Rectal smooth muscle tissue (tissue), 1 donor: ENCODE data around the gene RNF130.
"Not testable (repeated sequence)": the region's sequence is repeated elsewhere in the genome, so short reads cannot be mapped to it uniquely, and the experiment has no call there.

Source experiments
- H3K27ac ChIP-seq: one replicate; pipeline ENCODE4 v1.7.0; 2013; ENCODE audit warnings: low read depth, low read length, inconsistent platforms
- H3K27me3 ChIP-seq: one replicate; pipeline ENCODE4 v1.7.0; 2013; ENCODE audit warnings: low read length; ENCODE audit not compliant: control insufficient read depth, insufficient read depth
- H3K36me3 ChIP-seq: one replicate; pipeline ENCODE4 v1.7.0; 2013; ENCODE audit warnings: low read length; ENCODE audit not compliant: control insufficient read depth, insufficient read depth
- H3K4me1 ChIP-seq: one replicate; pipeline ENCODE4 v1.7.0; 2013; ENCODE audit warnings: low read length; ENCODE audit not compliant: control insufficient read depth, insufficient read depth
- H3K4me3 ChIP-seq: one replicate; pipeline ENCODE4 v1.7.0; 2013; ENCODE audit warnings: low read length
- H3K9ac ChIP-seq: one replicate; pipeline ENCODE4 v1.7.0; 2013; ENCODE audit warnings: low read length

RNF130 gene

DNA sequence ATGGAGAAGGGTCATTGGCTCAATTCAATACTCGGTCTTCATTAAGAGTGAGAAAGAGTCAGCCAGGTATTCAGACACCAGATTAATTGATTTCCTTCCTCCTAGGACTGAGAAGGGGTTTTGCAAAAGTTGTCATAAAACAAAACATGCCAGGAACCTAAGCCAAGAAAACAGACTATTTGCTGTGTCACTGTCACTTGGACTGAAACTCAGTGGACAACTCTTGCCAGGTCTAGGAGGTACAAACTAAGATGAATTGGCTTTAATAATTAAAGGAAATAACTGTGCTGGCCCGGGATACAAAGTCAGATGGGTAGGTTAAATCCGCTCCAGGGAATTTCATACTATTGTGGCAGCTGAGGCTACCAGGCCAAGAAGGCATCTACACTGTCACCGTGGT is 92.8 kb downstream of the RNF130 start:
- Histone ChIP-seq H3K9ac (no peak overlapping the region), H3K36me3 (peaks cover 11% of the 10 kb centered on the region), H3K4me1 (no peaks in the 10 kb centered on the region), H3K4me3 (no peak overlapping the region), H3K27ac (no peak overlapping the region), H3K27me3 (no peaks in the 10 kb centered on the region)

DNA sequence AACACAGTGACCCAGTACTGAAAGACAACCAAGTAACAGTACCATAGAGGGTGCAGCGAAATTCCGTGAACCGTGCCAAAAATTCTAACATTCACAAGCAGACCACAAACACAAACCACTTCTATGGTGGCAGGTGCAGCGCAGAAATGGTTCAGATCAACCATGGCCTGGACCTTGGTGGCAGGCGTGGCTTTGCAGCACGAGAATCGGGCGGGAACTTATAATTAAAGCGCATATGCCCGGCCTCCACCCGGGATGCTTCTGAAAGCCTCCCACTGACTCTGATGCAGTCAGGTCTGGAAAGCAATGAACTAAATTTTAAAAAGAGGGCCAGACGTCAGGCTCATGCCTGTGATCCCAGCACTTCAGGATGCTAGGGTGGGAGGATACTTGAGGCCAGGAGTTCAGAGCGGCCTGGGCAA is 95.8 kb downstream of the RNF130 start:
- peaks cover 11% of the 10 kb centered on the region for H3K36me3 ChIP-seq

DNA sequence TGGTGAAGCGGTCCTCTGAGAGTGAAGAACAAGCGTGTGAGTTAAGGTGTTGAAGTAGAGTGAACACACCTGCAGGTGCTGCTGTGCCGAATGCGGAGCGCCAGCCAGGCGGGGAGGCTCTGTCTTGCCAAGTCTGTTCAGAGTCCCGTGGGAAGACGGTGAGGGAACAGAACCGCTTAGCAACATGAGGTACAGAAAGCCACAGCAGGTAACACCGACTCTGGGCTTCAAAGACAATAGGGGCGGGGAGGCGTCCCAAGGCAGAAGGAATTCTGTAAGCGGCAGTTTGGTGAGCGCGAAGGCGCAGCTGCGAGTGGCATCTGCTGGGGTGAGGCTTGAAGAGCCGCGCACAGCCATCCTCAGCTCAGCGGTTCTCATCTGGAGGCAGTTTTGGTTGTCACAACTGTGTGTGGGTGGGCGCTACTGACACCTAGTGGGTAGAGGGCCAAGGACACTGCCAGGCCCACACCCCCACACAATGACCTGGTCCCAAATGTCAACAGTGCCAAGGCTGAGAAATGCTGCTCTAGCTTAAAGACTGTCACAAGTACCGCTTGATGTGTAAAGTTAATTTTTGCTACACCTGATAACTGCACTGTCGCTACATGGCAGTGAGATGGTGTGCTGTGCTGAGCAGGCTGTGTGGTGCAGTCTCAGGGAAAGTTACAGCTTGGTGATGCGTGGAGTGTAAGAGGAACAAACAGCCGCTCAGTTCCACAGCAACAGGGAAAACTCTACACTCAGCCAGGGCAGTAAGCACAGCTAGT is 96.4 kb downstream of the RNF130 start:
- no peak overlapping the region for H3K4me3 ChIP-seq
- H3K9ac ChIP-seq, result no peak overlapping the region
- H3K27ac ChIP-seq, result no peak overlapping the region
- H3K36me3 ChIP-seq, result peaks cover 11% of the 10 kb centered on the region
- no peaks in the 10 kb centered on the region for H3K4me1 ChIP-seq
- no peaks in the 10 kb centered on the region for H3K27me3 ChIP-seq

More for the DNA sequence above, 95.8 kb downstream of the RNF130 start:
- Histone ChIP-seq H3K9ac (no peak overlapping the region), H3K27ac (no peak overlapping the region), H3K4me1 (no peaks in the 10 kb centered on the region), H3K4me3 (no peak overlapping the region), H3K27me3 (no peaks in the 10 kb centered on the region)

DNA sequence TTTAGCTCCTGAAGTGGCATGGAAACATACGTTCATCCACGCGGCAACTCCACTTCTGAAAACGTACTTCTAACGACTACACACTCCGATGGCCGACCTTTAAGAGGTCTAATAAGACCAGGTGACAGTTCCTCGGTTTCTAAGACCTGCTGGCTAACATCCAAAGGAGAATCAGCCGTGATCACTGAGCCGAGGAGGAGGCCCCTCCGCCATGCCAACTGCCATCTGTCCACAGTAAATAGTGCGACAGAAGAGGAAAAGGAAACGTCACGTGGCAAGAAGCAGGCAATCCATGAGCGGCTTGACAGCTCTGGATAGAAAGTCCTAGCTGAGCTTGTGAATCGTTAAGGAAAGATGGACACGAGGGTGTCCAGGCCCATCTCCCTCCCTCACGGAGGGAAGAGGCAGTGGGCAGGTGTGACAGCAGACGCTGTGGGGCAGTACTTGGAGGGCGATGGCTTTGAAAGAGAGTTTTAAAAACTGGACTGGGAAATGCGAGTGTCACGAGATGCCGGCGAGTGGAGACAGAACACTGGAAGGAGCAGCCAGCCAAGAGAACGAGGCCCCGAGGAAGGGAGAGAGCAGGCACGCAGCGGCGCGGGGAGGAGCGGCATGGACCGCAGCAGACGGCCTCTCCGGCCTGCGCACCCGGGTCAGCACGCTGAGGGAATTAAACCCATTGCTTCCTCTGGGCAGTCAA is 97.2 kb downstream of the RNF130 start:
- Histone ChIP-seq H3K27me3 (no peaks in the 10 kb centered on the region), H3K4me3 (no peak overlapping the region), H3K27ac (no peak overlapping the region), H3K4me1 (no peaks in the 10 kb centered on the region), H3K36me3 (peaks cover 11% of the 10 kb centered on the region), H3K9ac (no peak overlapping the region)

DNA sequence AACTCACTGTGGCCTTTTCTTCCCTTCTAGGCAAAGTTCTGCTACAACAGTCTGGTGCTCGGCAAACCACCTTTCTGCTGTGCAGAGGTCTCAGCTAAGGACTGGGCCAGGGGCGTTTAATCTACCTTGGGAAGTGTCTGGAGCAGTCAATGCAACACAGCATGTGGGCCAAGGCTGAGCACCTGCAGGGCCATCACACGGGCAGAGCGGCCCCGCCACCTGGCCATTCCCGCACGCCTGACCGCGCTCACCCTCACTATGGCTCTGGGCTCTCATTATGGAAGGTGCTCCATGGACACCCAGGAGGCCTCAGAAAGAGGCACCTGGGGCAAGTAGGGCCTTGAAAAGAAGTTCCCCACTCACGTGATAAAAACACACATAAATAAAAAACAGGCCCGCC is 98.2 kb downstream of the RNF130 start:
- Histone ChIP-seq H3K27ac (no peak overlapping the region), H3K27me3 (no peaks in the 10 kb centered on the region), H3K9ac (no peak overlapping the region), H3K4me1 (no peaks in the 10 kb centered on the region), H3K36me3 (peaks cover 10% of the 10 kb centered on the region), H3K4me3 (no peak overlapping the region)

DNA sequence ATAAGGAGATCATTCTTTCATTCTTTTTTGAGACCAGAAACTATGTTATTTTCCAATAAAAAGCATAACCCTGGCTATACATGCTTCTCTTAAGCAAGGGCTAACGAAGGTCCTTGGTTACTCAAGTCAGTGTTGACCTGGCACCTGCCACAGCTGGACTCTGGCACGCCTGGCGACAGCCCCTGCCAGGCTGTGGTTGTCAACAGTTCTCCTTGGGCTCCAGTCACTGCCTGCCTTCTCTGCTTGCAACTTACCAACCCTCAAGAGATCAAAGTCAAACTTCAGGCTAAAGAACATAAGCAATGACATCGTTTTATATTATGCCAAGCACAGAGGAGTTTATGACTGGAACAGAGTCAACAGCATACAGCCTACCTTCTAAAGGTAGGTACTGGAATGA is 102.4 kb downstream of the RNF130 start:
- Histone ChIP-seq H3K4me3 (no peak overlapping the region), H3K36me3 (peaks cover 7% of the 10 kb centered on the region), H3K27ac (no peak overlapping the region), H3K4me1 (no peaks in the 10 kb centered on the region), H3K27me3 (no peaks in the 10 kb centered on the region), H3K9ac (no peak overlapping the region)

DNA sequence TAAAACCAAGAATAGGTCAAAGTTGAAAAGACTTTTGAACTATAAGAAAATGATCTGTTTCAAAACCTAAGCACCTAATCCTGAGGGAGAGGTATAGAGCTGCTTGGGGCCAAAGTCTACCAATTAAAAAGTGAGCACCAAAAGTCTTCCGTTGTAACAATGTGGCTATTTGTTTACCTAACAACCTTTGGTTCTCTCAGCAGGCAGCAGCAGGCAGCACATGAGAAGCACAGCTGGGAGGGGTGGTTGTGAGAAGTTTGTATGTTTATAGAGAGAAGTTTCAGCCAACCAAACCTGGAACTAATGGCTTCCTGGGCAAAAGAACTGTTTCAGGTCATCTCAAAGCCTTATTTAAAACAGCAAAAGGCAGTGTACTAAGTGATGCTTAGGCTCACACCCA is 104.1 kb downstream of the RNF130 start:
- no peak overlapping the region for H3K27ac ChIP-seq
- no peak overlapping the region for H3K4me3 ChIP-seq
- H3K36me3 ChIP-seq, result peaks cover 15% of the 10 kb centered on the region
- no peaks in the 10 kb centered on the region for H3K4me1 ChIP-seq
- no peaks in the 10 kb centered on the region for H3K27me3 ChIP-seq
- no peak overlapping the region for H3K9ac ChIP-seq

DNA sequence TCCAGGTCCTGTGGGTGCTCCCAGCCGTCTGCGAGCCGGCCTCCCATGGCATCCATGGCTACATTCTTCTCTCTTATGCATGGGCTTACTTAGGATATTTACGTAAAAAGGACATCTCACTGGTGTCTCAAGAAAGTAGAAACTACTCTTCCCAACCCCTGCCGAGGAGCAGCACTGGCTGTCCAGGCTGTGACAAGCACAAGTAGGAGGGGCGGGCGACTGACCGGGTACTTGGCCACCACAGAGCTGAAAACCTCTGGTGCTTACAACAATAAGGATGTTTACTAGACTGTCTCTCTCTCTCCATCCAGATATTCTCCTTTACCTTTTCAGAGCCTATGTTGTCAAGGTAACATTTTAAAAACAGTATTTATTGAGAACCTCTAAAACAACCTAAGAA is 107.5 kb downstream of the RNF130 start:
- Histone ChIP-seq H3K27me3 (no peaks in the 10 kb centered on the region), H3K4me1 (no peaks in the 10 kb centered on the region), H3K36me3 (peaks cover 15% of the 10 kb centered on the region), H3K4me3 (no peak overlapping the region), H3K9ac (no peak overlapping the region), H3K27ac (no peak overlapping the region)

DNA sequence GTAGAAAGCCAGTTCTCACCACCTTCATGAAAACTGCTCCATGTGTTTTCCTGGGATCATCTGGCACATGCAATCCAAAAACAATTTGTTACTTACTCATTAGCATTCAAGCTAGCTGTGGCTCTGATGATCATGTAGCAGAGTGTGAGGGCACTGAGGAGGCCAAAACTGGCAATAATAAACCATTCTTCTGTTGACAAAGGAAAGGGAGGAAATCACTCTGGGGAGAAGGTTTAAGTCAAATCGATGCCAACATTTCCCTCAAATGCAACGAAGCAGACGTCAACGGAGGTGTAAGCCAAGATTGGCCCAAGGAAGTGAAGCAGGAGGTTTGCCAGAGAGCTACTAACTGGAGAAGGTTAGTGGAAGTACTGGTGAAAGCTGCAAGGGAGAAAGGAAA is 108.2 kb downstream of the RNF130 start:
- no peaks in the 10 kb centered on the region for H3K27me3 ChIP-seq
- H3K4me3 ChIP-seq, result no peak overlapping the region
- H3K4me1 ChIP-seq, result no peaks in the 10 kb centered on the region
- no peak overlapping the region for H3K9ac ChIP-seq
- no peak overlapping the region for H3K27ac ChIP-seq
- peaks cover 15% of the 10 kb centered on the region for H3K36me3 ChIP-seq

DNA sequence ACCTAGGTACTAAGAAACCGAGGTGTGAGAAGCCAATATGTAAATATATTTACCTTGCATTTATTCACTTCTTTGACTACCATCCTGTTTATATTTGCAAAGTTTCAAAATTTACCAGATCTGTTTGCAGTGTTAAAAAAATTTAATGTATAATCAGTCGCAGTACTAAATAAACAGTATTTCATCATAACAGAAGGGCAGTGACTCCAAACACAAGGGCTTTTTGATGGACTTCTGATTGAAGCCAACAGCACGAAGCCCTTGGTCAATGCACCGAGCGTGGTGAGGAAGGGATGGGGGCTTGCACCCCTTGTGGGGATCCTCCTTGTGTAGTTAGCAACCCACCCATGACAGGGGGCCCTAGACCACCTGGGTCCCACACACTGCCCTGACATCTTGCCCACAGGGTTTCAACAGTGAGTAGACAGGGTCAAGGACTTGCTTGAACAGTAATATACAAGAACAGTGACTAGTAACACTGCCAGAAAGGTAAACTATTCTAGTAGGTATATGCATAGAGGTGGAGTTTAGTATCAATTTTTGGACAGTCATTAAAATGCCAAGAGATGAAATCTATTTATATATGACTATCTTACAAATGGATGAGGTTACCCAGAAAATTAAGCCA is 111.2 kb downstream of the RNF130 start:
- no peak overlapping the region for H3K9ac ChIP-seq
- H3K4me1 ChIP-seq, result no peaks in the 10 kb centered on the region
- peaks cover 8% of the 10 kb centered on the region for H3K36me3 ChIP-seq
- H3K27ac ChIP-seq, result no peak overlapping the region
- H3K27me3 ChIP-seq, result no peaks in the 10 kb centered on the region
- H3K4me3 ChIP-seq, result no peak overlapping the region

DNA sequence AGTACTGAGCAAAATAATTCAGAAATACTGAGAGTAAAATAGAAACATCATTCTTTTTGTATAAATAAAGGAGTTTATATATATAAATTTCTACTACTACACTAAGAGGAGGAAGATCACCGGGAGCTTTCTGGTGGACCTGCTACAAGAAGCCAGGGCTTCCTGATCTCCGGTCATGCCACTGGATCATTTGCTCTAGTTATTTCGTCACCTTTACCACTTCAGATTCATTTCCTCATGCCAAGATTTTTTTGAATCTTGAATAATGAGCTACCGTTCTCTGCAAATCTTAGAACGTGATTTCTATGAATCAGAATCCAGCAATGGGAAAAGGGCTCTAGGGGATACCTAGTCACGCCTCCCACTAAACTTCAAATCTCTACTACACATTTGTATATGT is 111.9 kb downstream of the RNF130 start:
- Histone ChIP-seq H3K27me3 (no peaks in the 10 kb centered on the region), H3K4me3 (no peak overlapping the region), H3K4me1 (no peaks in the 10 kb centered on the region), H3K9ac (no peak overlapping the region), H3K27ac (no peak overlapping the region), H3K36me3 (peaks cover 8% of the 10 kb centered on the region)

DNA sequence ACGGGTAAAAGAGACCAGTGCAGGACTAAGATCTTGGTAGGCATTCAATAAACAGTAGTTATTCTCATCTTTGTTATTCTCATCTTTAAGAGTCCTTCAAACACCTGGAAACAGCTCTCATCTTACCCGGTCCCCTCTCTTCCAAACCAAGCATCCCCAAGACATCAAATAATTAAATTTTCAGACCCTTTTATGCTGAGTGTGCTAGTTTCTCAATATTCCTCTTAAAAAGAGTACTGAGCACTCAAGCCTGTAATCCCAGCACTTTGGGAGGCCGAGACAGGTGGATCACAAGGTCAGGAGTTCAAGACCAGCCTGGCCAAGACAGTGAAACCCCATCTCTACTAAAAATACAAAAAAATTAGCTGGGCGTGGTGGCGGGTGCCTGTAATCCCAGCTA is 112.4 kb downstream of the RNF130 start:
- not testable (repeated sequence) for H3K4me1 ChIP-seq, H3K36me3 ChIP-seq, H3K27me3 ChIP-seq, H3K4me3 ChIP-seq, H3K27ac ChIP-seq, H3K9ac ChIP-seq
